LNCAP (cell line): ENCODE data around the gene CCDC179.

ENCODE experiments used
- CTCF ChIP-seq: fragments of 450-650 bp; IDR thresholded peaks from 2 replicates; pipeline ENCODE4 v1.5.1; 2017; ENCODE audit warnings: mild to moderate bottlenecking

Gene CCDC179

GRCh38 chr11:22807855-22808570, 52.3 kb downstream of the CCDC179 start:
- TF ChIP-seq CTCF = no peak

GRCh38 chr11:22807391-22807790, 52.9 kb downstream of the CCDC179 start:
- no peak for TF ChIP-seq CTCF

GRCh38 chr11:22802861-22803260, 57.4 kb downstream of the CCDC179 start:
- no peak for TF ChIP-seq CTCF

- TF ChIP-seq CTCF = no peak
Observed at GRCh38 chr11:22800482-22800881, 59.8 kb downstream of the CCDC179 start.

GRCh38 chr11:22798901-22799300, 61.4 kb downstream of the CCDC179 start:
- no peak for TF ChIP-seq CTCF

- no peak for TF ChIP-seq CTCF
Observed at GRCh38 chr11:22797047-22797446, 63.2 kb downstream of the CCDC179 start.
